HL-60 (cell line): ENCODE data around the gene LBH.

ENCODE experiments used
- GABPA ChIP-seq: IDR thresholded peaks from 2 replicates; pipeline ENCODE4 v1.6.1; 2012; ENCODE audit warnings: low read depth
- POLR2AphosphoS5 ChIP-seq: IDR thresholded peaks from 2 replicates; pipeline ENCODE4 v1.6.1; 2012; ENCODE audit warnings: low read depth
- TF ChIP-seq, protein P1 (sequence below): IDR thresholded peaks from one replicate; pipeline ENCODE4 v1.5.1; 2011; ENCODE audit warnings: low read length, control low read depth, inconsistent platforms; ENCODE audit not compliant: insufficient read depth
- TF ChIP-seq, protein P2 (sequence below): IDR thresholded peaks from 2 replicates; pipeline ENCODE4 v1.6.1; 2012; ENCODE audit warnings: low read depth; ENCODE audit not compliant: insufficient replicate concordance

DNA sequence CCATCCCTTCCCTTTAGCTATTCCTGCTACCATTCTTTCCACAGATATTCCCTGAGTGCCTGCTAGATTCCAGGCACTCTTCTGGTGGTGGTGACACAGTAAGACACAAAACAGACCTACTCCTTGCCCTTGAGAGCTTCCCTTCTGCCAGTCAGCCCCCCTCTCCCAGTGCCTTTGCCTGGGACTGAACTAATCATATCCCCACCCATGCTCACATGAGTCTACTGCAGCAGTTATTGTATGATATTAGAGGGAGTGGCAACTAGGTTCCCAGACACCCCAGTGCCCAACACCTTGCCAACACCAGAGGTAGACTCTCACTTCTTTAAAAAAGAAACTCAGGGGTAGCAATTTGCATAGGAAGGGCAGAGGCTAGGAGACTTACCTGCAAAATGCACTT, 7.2 kb upstream of the LBH start:
- TF ChIP-seq, protein P1, sequence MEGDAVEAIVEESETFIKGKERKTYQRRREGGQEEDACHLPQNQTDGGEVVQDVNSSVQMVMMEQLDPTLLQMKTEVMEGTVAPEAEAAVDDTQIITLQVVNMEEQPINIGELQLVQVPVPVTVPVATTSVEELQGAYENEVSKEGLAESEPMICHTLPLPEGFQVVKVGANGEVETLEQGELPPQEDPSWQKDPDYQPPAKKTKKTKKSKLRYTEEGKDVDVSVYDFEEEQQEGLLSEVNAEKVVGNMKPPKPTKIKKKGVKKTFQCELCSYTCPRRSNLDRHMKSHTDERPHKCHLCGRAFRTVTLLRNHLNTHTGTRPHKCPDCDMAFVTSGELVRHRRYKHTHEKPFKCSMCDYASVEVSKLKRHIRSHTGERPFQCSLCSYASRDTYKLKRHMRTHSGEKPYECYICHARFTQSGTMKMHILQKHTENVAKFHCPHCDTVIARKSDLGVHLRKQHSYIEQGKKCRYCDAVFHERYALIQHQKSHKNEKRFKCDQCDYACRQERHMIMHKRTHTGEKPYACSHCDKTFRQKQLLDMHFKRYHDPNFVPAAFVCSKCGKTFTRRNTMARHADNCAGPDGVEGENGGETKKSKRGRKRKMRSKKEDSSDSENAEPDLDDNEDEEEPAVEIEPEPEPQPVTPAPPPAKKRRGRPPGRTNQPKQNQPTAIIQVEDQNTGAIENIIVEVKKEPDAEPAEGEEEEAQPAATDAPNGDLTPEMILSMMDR = no peak
- TF ChIP-seq POLR2AphosphoS5 (no peak), GABPA (no peak)
- TF ChIP-seq, protein P2, sequence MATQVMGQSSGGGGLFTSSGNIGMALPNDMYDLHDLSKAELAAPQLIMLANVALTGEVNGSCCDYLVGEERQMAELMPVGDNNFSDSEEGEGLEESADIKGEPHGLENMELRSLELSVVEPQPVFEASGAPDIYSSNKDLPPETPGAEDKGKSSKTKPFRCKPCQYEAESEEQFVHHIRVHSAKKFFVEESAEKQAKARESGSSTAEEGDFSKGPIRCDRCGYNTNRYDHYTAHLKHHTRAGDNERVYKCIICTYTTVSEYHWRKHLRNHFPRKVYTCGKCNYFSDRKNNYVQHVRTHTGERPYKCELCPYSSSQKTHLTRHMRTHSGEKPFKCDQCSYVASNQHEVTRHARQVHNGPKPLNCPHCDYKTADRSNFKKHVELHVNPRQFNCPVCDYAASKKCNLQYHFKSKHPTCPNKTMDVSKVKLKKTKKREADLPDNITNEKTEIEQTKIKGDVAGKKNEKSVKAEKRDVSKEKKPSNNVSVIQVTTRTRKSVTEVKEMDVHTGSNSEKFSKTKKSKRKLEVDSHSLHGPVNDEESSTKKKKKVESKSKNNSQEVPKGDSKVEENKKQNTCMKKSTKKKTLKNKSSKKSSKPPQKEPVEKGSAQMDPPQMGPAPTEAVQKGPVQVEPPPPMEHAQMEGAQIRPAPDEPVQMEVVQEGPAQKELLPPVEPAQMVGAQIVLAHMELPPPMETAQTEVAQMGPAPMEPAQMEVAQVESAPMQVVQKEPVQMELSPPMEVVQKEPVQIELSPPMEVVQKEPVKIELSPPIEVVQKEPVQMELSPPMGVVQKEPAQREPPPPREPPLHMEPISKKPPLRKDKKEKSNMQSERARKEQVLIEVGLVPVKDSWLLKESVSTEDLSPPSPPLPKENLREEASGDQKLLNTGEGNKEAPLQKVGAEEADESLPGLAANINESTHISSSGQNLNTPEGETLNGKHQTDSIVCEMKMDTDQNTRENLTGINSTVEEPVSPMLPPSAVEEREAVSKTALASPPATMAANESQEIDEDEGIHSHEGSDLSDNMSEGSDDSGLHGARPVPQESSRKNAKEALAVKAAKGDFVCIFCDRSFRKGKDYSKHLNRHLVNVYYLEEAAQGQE = no peak
